Dedifferentiated amniotic fluid mesenchymal stem cell (primary cell): ENCODE measurements around the gene C4orf36.

Experiments
- DNase-seq: peaks from one replicate; pipeline ENCODE4 v3.0.0-alpha.2; 2016; ENCODE audit errors: extremely low spot score

C4orf36 gene

GRCh38 chr4:86891762-86892635 lies at the start of gene C4orf36:
Gene C4orf36, minus strand, starts transcription at chr4:86892422. Its CDS starts 902 bp downstream, at chr4:86891520.
- no peak for DNase-seq

GRCh38 chr4:86940920-86941460 lies 48.8 kb upstream of the C4orf36 start:
- DNase-seq = no peak

- no peak for DNase-seq
These were observed 47.7 kb upstream of the C4orf36 start for GRCh38 chr4:86939729-86940575.

GRCh38 chr4:86938771-86939520 lies 46.7 kb upstream of the C4orf36 start:
- no peak for DNase-seq

- no peak for DNase-seq
These were observed 43.9 kb upstream of the C4orf36 start for GRCh38 chr4:86935853-86936733.

GRCh38 chr4:86935566-86935852 lies 43.3 kb upstream of the C4orf36 start:
- DNase-seq = no peak

GRCh38 chr4:86934771-86935565 lies 42.7 kb upstream of the C4orf36 start, which contains the start of gene AFF1:
Gene AFF1, plus strand, starts transcription at chr4:86935011. Its CDS starts 13,523 bp downstream, at chr4:86948534.
- peak; percentile 74 for DNase-seq

- DNase-seq = no peak
These were observed 42.0 kb upstream of the C4orf36 start for GRCh38 chr4:86934147-86934770.

- DNase-seq = no peak
These were observed 36.4 kb upstream of the C4orf36 start for GRCh38 chr4:86928400-86929255.

GRCh38 chr4:86927843-86928395 lies 35.7 kb upstream of the C4orf36 start:
- DNase-seq = peak; percentile 89

GRCh38 chr4:86926435-86927086 lies 34.3 kb upstream of the C4orf36 start:
- DNase-seq = no peak

GRCh38 chr4:86924811-86925210 lies 32.6 kb upstream of the C4orf36 start:
- no peak for DNase-seq

- DNase-seq = peak; percentile 65
These were observed 29.5 kb upstream of the C4orf36 start for GRCh38 chr4:86921608-86922252.

GRCh38 chr4:86919561-86920223 lies 27.5 kb upstream of the C4orf36 start:
- no peak for DNase-seq

- no peak for DNase-seq
These were observed 26.4 kb upstream of the C4orf36 start for GRCh38 chr4:86918539-86919072.
